ENCODE data around the gene NHLRC1.

DNA sequence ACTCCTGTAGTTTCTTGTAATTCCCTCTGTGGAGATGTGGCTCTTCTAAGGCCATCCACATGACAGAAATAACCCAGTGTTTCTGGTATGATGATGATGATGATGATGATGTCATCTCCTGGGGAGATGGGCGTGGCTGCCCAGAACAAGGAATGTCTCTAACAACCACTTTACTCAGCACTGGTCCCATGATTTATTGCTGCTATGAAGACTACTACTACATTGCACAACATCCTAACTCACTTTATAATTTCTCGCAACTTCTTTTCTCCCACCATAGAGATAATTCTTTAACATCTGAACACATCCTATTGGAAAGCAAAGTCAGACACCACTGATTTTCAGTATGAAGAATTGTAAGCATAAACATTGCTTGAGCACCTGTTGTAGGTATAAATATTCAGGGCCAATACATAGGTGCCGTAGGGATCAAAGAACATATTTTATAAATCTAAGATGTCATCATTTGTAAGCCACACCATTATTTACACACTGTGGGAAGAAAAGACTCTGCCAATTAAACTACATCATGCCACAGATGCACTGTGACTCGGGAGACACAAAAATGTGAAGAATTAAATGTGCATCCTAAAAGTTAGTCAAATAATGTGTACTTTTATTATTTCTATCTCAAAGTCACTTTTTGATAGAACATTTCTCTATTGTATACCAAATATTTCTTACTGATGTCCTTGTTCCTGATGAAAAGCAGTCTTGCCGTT lies 26.0 kb upstream of the NHLRC1 start:
- TF ChIP-seq, protein P1, sequence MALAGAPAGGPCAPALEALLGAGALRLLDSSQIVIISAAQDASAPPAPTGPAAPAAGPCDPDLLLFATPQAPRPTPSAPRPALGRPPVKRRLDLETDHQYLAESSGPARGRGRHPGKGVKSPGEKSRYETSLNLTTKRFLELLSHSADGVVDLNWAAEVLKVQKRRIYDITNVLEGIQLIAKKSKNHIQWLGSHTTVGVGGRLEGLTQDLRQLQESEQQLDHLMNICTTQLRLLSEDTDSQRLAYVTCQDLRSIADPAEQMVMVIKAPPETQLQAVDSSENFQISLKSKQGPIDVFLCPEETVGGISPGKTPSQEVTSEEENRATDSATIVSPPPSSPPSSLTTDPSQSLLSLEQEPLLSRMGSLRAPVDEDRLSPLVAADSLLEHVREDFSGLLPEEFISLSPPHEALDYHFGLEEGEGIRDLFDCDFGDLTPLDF (CRISPR knock-in tag; IDR thresholded peaks at IDR 0.05), result no peak
- no peak for TF ChIP-seq USF2 (CRISPR knock-in tag; IDR thresholded peaks at IDR 0.05)
- TF ChIP-seq ERG (CRISPR knock-in tag; IDR thresholded peaks at IDR 0.05), result no peak
- TF ChIP-seq GTF2I (CRISPR knock-in tag; conservative IDR thresholded peaks at IDR 0.05), result no peak
- TF ChIP-seq, protein P2, sequence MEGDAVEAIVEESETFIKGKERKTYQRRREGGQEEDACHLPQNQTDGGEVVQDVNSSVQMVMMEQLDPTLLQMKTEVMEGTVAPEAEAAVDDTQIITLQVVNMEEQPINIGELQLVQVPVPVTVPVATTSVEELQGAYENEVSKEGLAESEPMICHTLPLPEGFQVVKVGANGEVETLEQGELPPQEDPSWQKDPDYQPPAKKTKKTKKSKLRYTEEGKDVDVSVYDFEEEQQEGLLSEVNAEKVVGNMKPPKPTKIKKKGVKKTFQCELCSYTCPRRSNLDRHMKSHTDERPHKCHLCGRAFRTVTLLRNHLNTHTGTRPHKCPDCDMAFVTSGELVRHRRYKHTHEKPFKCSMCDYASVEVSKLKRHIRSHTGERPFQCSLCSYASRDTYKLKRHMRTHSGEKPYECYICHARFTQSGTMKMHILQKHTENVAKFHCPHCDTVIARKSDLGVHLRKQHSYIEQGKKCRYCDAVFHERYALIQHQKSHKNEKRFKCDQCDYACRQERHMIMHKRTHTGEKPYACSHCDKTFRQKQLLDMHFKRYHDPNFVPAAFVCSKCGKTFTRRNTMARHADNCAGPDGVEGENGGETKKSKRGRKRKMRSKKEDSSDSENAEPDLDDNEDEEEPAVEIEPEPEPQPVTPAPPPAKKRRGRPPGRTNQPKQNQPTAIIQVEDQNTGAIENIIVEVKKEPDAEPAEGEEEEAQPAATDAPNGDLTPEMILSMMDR (IDR thresholded peaks at IDR 0.05), result no peak
- TF ChIP-seq CREB1 (CRISPR knock-in tag; IDR thresholded peaks at IDR 0.05), result no peak
- no peak for TF ChIP-seq ZNF423 (CRISPR knock-in tag; IDR thresholded peaks at IDR 0.05)
- no peak for TF ChIP-seq HMGA2 (CRISPR knock-in tag; IDR thresholded peaks at IDR 0.05)
- TF ChIP-seq SMAD3 (CRISPR knock-in tag; IDR thresholded peaks at IDR 0.05; ENCODE audit: borderline replicate concordance), result no peak
- no peak for TF ChIP-seq ETV6 (CRISPR knock-in tag; IDR thresholded peaks at IDR 0.05)
- no peak for TF ChIP-seq USF1 (CRISPR knock-in tag; IDR thresholded peaks at IDR 0.05)

Data from WTC11 (cell line).